Measurements from ENCODE around the gene ANKRD53.

ANKRD53 gene

DNA sequence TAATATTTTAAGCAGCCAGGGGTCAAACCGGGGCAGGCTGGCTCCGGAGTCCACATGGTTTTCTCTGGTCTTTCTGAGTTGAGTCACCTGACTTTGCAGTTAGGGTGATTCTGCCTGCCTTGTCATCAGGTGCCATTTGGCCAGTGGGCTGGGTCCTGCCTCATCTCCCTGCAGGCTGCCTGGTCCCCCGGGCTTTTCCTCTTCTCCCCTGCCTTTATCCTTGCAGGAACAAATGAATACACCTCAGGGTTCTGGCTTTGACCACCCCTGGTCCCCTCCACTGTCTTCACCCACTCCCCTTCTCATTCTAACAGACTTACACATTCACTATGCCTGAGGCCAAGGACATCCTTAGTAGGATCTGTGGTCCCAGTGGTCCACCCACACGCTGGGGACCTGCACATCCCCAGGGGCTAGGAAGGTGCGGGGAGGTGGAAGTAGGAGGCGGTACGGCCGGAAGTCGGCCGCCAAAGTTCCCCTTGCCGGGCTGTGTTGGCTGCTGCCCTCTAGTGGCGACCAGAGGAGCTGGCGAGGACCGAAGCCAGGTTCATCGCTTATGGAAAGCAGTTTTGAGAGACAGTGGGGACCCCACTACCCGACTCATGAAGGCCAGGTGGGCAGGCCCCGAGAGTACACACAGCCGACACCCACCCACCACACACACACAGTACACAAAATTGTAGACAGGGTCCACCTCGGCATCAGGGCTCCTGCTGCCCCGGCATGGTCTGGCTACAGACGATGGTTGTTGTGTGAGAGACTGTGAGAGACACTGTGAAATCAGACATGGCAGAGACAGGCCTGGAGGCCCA is 22.6 kb downstream of the ANKRD53 start:
- H3K9ac ChIP-seq (ENCODE audit: low read depth, low read length, poor library complexity) = no peak overlapping the region
- peaks cover 0 to 14% (median 0%) of the 10 kb centered on the region in 3 experiments for H3K27me3 ChIP-seq (ENCODE audit: control insufficient read depth in 3 of 3, insufficient read depth in 3 of 3, low read depth in 1 of 3, low read length in 3 of 3)
- H3K18ac ChIP-seq (ENCODE audit: low read length) = peak overlapping the region; percentile 96
- no peak overlapping the region for H3K4me2 ChIP-seq (ENCODE audit: insufficient read depth, low read length, poor library complexity, severe bottlenecking)
- H2BK15ac ChIP-seq (ENCODE audit: low read length) = peak overlapping the region; percentile 84
- no peaks in the 10 kb centered on the region for H3K9me3 ChIP-seq (replicated peaks in 1 of 2; ENCODE audit: control insufficient read depth in 2 of 2, insufficient read depth in 1 of 2, low read depth in 1 of 2, low read length in 2 of 2)
- peak overlapping the region; percentile 0 for H3K23ac ChIP-seq (ENCODE audit: low read depth, low read length, poor library complexity)
- H2AFZ ChIP-seq (ENCODE audit: low read length) = peak overlapping the region; percentile 99
- H4K91ac ChIP-seq (ENCODE audit: low read depth, low read length, poor library complexity) = peak overlapping the region; percentile 60
- no CpG with 5 or more reads among the region's 21 CpGs for WGBS, 2 donors (ENCODE audit: extremely low coverage in 2 of 2, insufficient read length in 2 of 2, insufficient replicate concordance in 1 of 2)
- H3K4me3 ChIP-seq (ENCODE audit: low read length in 2 of 2) = peak overlapping the region in 1 of 2 donors; percentile 64
- peak overlapping the region; percentile 96 for H2BK120ac ChIP-seq (ENCODE audit: low read depth, low read length)
- peaks cover 12 to 15% of the 10 kb centered on the region in 2 donors for H3K4me1 ChIP-seq (ENCODE audit: control insufficient read depth in 2 of 2, insufficient read depth in 1 of 2, low read depth in 1 of 2, low read length in 2 of 2)
- no peaks in the 10 kb centered on the region for H3K79me1 ChIP-seq (ENCODE audit: low read depth, low read length)
- H4K8ac ChIP-seq (ENCODE audit: low read depth, low read length) = no peak overlapping the region
- peak overlapping the region; percentile 46 for H3K4ac ChIP-seq (ENCODE audit: low read length)
- peak; percentile 46 for DNase-seq (ENCODE audit: low spot score)
- H3K14ac ChIP-seq (ENCODE audit: low read length) = no peak overlapping the region
- H2BK12ac ChIP-seq (ENCODE audit: low read length) = peak overlapping the region; percentile 67
- H3K36me3 ChIP-seq (replicated peaks in 1 of 2; ENCODE audit: control insufficient read depth in 2 of 2, insufficient read depth in 2 of 2, low read length in 2 of 2) = no peaks in the 10 kb centered on the region
- peak overlapping the region; percentile 84 for H2AK5ac ChIP-seq (ENCODE audit: low read depth, low read length)
- peak overlapping the region; percentile 76 for H2BK5ac ChIP-seq (ENCODE audit: low read length)
- peak overlapping the region; percentile 84 for H3K27ac ChIP-seq (replicated peaks; ENCODE audit: low read length)

- Histone ChIP-seq H3K4ac (ENCODE audit: low read length) (peak overlapping the region; percentile 46), H2BK12ac (ENCODE audit: low read length) (peak overlapping the region; percentile 67), H3K27ac (replicated peaks; ENCODE audit: low read length) (peak overlapping the region; percentile 84), H3K18ac (ENCODE audit: low read length) (peak overlapping the region; percentile 96), H3K79me1 (ENCODE audit: low read depth, low read length) (no peaks in the 10 kb centered on the region), H3K14ac (ENCODE audit: low read length) (peak overlapping the region; percentile 57), H3K23ac (ENCODE audit: low read depth, low read length, poor library complexity) (peak overlapping the region; percentile 0), H3K4me1 (ENCODE audit: control insufficient read depth in 2 of 2, insufficient read depth in 1 of 2, low read depth in 1 of 2, low read length in 2 of 2) (peaks cover 12 to 15% of the 10 kb centered on the region in 2 donors), H3K27me3 (ENCODE audit: control insufficient read depth in 3 of 3, insufficient read depth in 3 of 3, low read depth in 1 of 3, low read length in 3 of 3) (peaks cover 0 to 14% (median 0%) of the 10 kb centered on the region in 3 experiments), H2AFZ (ENCODE audit: low read length) (peak overlapping the region; percentile 99), H4K91ac (ENCODE audit: low read depth, low read length, poor library complexity) (peak overlapping the region; percentile 56), H2BK15ac (ENCODE audit: low read length) (peak overlapping the region; percentile 84), H3K4me2 (ENCODE audit: insufficient read depth, low read length, poor library complexity, severe bottlenecking) (no peak overlapping the region), H2BK5ac (ENCODE audit: low read length) (peak overlapping the region; percentile 76), H3K4me3 (ENCODE audit: low read length in 2 of 2) (peak overlapping the region in 1 of 2 donors; percentile 64), H2BK120ac (ENCODE audit: low read depth, low read length) (peak overlapping the region; percentile 96), H3K9me3 (replicated peaks in 1 of 2; ENCODE audit: control insufficient read depth in 2 of 2, insufficient read depth in 1 of 2, low read depth in 1 of 2, low read length in 2 of 2) (no peaks in the 10 kb centered on the region), H2AK5ac (ENCODE audit: low read depth, low read length) (peak overlapping the region; percentile 84), H4K8ac (ENCODE audit: low read depth, low read length) (peak overlapping the region; percentile 95), H3K36me3 (replicated peaks in 1 of 2; ENCODE audit: control insufficient read depth in 2 of 2, insufficient read depth in 2 of 2, low read length in 2 of 2) (no peaks in the 10 kb centered on the region), H3K9ac (ENCODE audit: low read depth, low read length, poor library complexity) (no peak overlapping the region)
- no peak for DNase-seq (ENCODE audit: low spot score)
- WGBS, 2 donors (ENCODE audit: extremely low coverage in 2 of 2, insufficient read length in 2 of 2, insufficient replicate concordance in 1 of 2) = no CpG with 5 or more reads among the region's 5 CpGs
These were observed 23.1 kb downstream of the ANKRD53 start for GRCh38 chr2:71001592-71001927.

DNA sequence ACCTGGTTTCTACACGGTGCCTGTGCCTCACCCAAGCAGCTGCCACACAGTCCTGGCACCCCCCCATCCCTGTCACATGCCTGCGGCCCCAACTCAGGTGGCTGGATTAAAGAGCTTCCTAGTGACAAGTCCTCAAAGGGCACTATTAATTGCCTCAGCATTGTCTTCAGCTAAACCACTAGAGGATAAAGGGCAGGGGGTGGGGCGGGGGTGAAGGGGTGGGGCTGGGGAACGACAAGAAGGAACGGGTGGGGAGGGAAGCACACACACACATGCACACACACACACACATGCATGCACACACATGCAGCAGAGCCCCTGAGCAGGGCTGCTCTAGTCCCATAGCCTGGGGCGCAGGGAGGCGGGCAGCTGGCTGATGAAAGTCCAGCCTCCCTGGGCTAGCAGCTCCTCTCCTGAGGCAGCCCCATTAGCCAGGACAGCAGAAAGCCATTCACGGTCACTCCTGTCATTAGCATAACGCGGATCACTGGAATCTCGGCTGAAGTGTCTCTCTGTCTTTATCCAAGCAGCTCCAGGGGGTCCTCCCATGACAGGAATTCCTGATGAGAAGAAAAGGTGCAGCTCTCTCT is 23.6 kb downstream of the ANKRD53 start:
- no peak overlapping the region for H2BK120ac ChIP-seq (ENCODE audit: low read depth, low read length)
- H2BK12ac ChIP-seq (ENCODE audit: low read length) = no peak overlapping the region

GRCh38 chr2:71003396-71003795 is 25.0 kb downstream of the ANKRD53 start:
- Histone ChIP-seq H2BK12ac (ENCODE audit: low read length) (peak overlapping the region; percentile 87), H2BK15ac (ENCODE audit: low read length) (peak overlapping the region; percentile 60)

More for the DNA sequence above, 23.6 kb downstream of the ANKRD53 start:
- Histone ChIP-seq H2AFZ (ENCODE audit: low read length) (peak overlapping the region; percentile 99), H3K36me3 (replicated peaks in 1 of 2; ENCODE audit: control insufficient read depth in 2 of 2, insufficient read depth in 2 of 2, low read length in 2 of 2) (no peaks in the 10 kb centered on the region), H3K18ac (ENCODE audit: low read length) (peak overlapping the region; percentile 50), H3K4me3 (ENCODE audit: low read length in 2 of 2) (peak overlapping the region in 1 of 2 donors; percentile 11), H3K9ac (ENCODE audit: low read depth, low read length, poor library complexity) (no peak overlapping the region), H3K4ac (ENCODE audit: low read length) (no peak overlapping the region), H3K27me3 (ENCODE audit: control insufficient read depth in 3 of 3, insufficient read depth in 3 of 3, low read depth in 1 of 3, low read length in 3 of 3) (peaks cover 0 to 18% (median 0%) of the 10 kb centered on the region in 3 experiments), H3K9me3 (replicated peaks in 1 of 2; ENCODE audit: control insufficient read depth in 2 of 2, insufficient read depth in 1 of 2, low read depth in 1 of 2, low read length in 2 of 2) (no peaks in the 10 kb centered on the region), H4K8ac (ENCODE audit: low read depth, low read length) (no peak overlapping the region), H3K23ac (ENCODE audit: low read depth, low read length, poor library complexity) (no peak overlapping the region), H3K4me1 (ENCODE audit: control insufficient read depth in 2 of 2, insufficient read depth in 1 of 2, low read depth in 1 of 2, low read length in 2 of 2) (peaks cover 12 to 15% of the 10 kb centered on the region in 2 donors), H2BK5ac (ENCODE audit: low read length) (peak overlapping the region; percentile 76), H3K27ac (replicated peaks; ENCODE audit: low read length) (peak overlapping the region; percentile 86), H3K79me1 (ENCODE audit: low read depth, low read length) (no peaks in the 10 kb centered on the region), H4K91ac (ENCODE audit: low read depth, low read length, poor library complexity) (no peak overlapping the region), H2BK15ac (ENCODE audit: low read length) (peak overlapping the region; percentile 84), H2AK5ac (ENCODE audit: low read depth, low read length) (peak overlapping the region; percentile 84), H3K4me2 (ENCODE audit: insufficient read depth, low read length, poor library complexity, severe bottlenecking) (peak overlapping the region; percentile 47), H3K14ac (ENCODE audit: low read length) (no peak overlapping the region)
- peak; percentile 73 for DNase-seq (ENCODE audit: low spot score)
- WGBS, 2 donors (ENCODE audit: extremely low coverage in 2 of 2, insufficient read length in 2 of 2, insufficient replicate concordance in 1 of 2) = no CpG with 5 or more reads among the region's 11 CpGs

More at GRCh38 chr2:71003396-71003795, 25.0 kb downstream of the ANKRD53 start:
- Histone ChIP-seq H3K36me3 (replicated peaks in 1 of 2; ENCODE audit: control insufficient read depth in 2 of 2, insufficient read depth in 2 of 2, low read length in 2 of 2) (no peaks in the 10 kb centered on the region), H3K18ac (ENCODE audit: low read length) (peak overlapping the region; percentile 4), H3K4ac (ENCODE audit: low read length) (no peak overlapping the region), H3K4me2 (ENCODE audit: insufficient read depth, low read length, poor library complexity, severe bottlenecking) (no peak overlapping the region), H3K79me1 (ENCODE audit: low read depth, low read length) (no peaks in the 10 kb centered on the region), H2BK120ac (ENCODE audit: low read depth, low read length) (peak overlapping the region; percentile 68), H3K14ac (ENCODE audit: low read length) (no peak overlapping the region), H3K9me3 (replicated peaks in 1 of 2; ENCODE audit: control insufficient read depth in 2 of 2, insufficient read depth in 1 of 2, low read depth in 1 of 2, low read length in 2 of 2) (no peaks in the 10 kb centered on the region), H4K8ac (ENCODE audit: low read depth, low read length) (no peak overlapping the region), H3K4me3 (ENCODE audit: low read length in 2 of 2) (no peak overlapping the region), H2AFZ (ENCODE audit: low read length) (no peak overlapping the region), H3K9ac (ENCODE audit: low read depth, low read length, poor library complexity) (no peak overlapping the region), H3K27me3 (ENCODE audit: control insufficient read depth in 3 of 3, insufficient read depth in 3 of 3, low read depth in 1 of 3, low read length in 3 of 3) (peaks cover 0 to 22% (median 0%) of the 10 kb centered on the region in 3 experiments), H3K4me1 (ENCODE audit: control insufficient read depth in 2 of 2, insufficient read depth in 1 of 2, low read depth in 1 of 2, low read length in 2 of 2) (peaks cover 12 to 15% of the 10 kb centered on the region in 2 donors), H3K27ac (replicated peaks; ENCODE audit: low read length) (no peak overlapping the region), H4K91ac (ENCODE audit: low read depth, low read length, poor library complexity) (no peak overlapping the region), H2AK5ac (ENCODE audit: low read depth, low read length) (no peak overlapping the region), H2BK5ac (ENCODE audit: low read length) (no peak overlapping the region), H3K23ac (ENCODE audit: low read depth, low read length, poor library complexity) (no peak overlapping the region)
- no CpG with 5 or more reads among the region's 6 CpGs for WGBS, 2 donors (ENCODE audit: extremely low coverage in 2 of 2, insufficient read length in 2 of 2, insufficient replicate concordance in 1 of 2)
- no peak for DNase-seq (ENCODE audit: low spot score)

Data from neuronal stem cell (in vitro differentiated cells).